ENCODE measurements around the gene PNPLA7. TPM values are rescaled to one million over a fixed set of nuclear protein-coding genes. Genes with fewer than 3 reads are reported as not detected.
"Not testable (repeated sequence)": the region's sequence is repeated elsewhere in the genome, so short reads cannot be mapped to it uniquely, and the experiment has no call there.

PNPLA7 gene
- total and polyA plus RNA-seq, 11 donors, result 0.78 to 10.1 (median 7.6) TPM

DNA sequence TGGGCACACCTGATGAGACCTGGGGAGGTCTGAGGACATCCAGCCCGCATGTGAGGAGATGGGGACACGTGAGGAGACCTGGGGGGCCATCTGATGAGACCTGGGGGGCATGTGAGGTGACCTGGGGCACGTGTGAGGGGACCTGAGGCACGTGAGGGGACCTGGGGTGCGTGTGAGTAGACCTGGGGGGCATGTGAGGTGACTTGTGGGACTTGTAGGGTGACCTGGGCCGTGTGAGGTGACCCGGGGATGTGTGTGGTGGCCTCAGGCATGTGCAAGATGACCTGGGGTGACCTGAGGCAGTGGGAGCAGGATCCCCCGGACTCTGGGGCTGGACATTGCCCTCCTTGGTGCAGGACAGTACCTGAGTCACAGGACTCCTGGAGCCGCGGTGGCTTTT is 30.6 kb downstream of the PNPLA7 start:
- no peak overlapping the region for H3K27ac ChIP-seq

GRCh38 chr9:137518661-137519459 is 31.3 kb downstream of the PNPLA7 start:
- H3K27ac ChIP-seq; H3K36me3 ChIP-seq; H3K27me3 ChIP-seq; H3K4me1 ChIP-seq; DNase-seq; H3K9me3 ChIP-seq; H3K4me3 ChIP-seq; intact Hi-C loops (cut with DNase I); ATAC-seq: not testable (repeated sequence)
- 87 to 97% (median 90%) methylated on average over 13 of the region's 13 CpGs for WGBS, 4 donors

More for the DNA sequence above, 30.6 kb downstream of the PNPLA7 start:
- Histone ChIP-seq H3K27me3 (no peaks in the 10 kb centered on the region), H3K4me1 (no peaks in the 10 kb centered on the region), H3K36me3 (peaks cover 0 to 8% (median 0%) of the 10 kb centered on the region in 9 donors), H3K4me3 (no peak overlapping the region), H3K9me3 (no peaks in the 10 kb centered on the region)
- ATAC-seq (no peak), DNase-seq (no peak)
- intact Hi-C loops (cut with DNase I), result no loop called here
- TF ChIP-seq, protein P1, sequence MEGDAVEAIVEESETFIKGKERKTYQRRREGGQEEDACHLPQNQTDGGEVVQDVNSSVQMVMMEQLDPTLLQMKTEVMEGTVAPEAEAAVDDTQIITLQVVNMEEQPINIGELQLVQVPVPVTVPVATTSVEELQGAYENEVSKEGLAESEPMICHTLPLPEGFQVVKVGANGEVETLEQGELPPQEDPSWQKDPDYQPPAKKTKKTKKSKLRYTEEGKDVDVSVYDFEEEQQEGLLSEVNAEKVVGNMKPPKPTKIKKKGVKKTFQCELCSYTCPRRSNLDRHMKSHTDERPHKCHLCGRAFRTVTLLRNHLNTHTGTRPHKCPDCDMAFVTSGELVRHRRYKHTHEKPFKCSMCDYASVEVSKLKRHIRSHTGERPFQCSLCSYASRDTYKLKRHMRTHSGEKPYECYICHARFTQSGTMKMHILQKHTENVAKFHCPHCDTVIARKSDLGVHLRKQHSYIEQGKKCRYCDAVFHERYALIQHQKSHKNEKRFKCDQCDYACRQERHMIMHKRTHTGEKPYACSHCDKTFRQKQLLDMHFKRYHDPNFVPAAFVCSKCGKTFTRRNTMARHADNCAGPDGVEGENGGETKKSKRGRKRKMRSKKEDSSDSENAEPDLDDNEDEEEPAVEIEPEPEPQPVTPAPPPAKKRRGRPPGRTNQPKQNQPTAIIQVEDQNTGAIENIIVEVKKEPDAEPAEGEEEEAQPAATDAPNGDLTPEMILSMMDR (IDR thresholded peaks at IDR 0.05), result no peak
- no peak for TF ChIP-seq POLR2A (IDR thresholded peaks at IDR 0.05)
- 87 to 91% (median 90%) methylated on average over 10 of the region's 10 CpGs for WGBS, 4 donors

- Histone ChIP-seq H3K27ac (no peak overlapping the region), H3K27me3 (no peaks in the 10 kb centered on the region), H3K4me1 (no peaks in the 10 kb centered on the region), H3K9me3 (no peaks in the 10 kb centered on the region), H3K36me3 (peaks cover 0 to 8% (median 0%) of the 10 kb centered on the region in 9 donors), H3K4me3 (no peak overlapping the region)
- DNase-seq (no peak), ATAC-seq (no peak)
- TF ChIP-seq POLR2A (IDR thresholded peaks at IDR 0.05), result no peak
- TF ChIP-seq, protein P1 (IDR thresholded peaks at IDR 0.05), result no peak
- intact Hi-C loops (cut with DNase I), result no loop called here
- 81 to 93% (median 87%) methylated on average over 8 to 10 of the region's 10 CpGs for WGBS, 4 donors
Measured at GRCh38 chr9:137516144-137516917, 33.9 kb downstream of the PNPLA7 start.

- intact Hi-C loops (cut with DNase I), result no loop called here
- DNase-seq, result no peak
- no peak overlapping the region for H3K27ac ChIP-seq
- TF ChIP-seq POLR2A (IDR thresholded peaks at IDR 0.05), result no peak
- TF ChIP-seq, protein P1 (IDR thresholded peaks at IDR 0.05), result no peak
- H3K36me3 ChIP-seq, result peaks cover 0 to 6% (median 0%) of the 10 kb centered on the region in 9 donors
- H3K27me3 ChIP-seq, result no peaks in the 10 kb centered on the region
- H3K9me3 ChIP-seq, result no peaks in the 10 kb centered on the region
- WGBS, 4 donors, result 85 to 93% (median 91%) methylated on average over 23 of the region's 23 CpGs
- H3K4me1 ChIP-seq, result no peaks in the 10 kb centered on the region
- no peak overlapping the region for H3K4me3 ChIP-seq
- peak in 1 of 4 donors; percentile 34 for ATAC-seq
Measured at GRCh38 chr9:137515338-137515724, 34.9 kb downstream of the PNPLA7 start.
